BE2C (cell line): ENCODE measurements around the gene TMEM213.

Source experiments
- DNase-seq: peaks from one replicate; pipeline ENCODE4 v3.0.0-alpha.2; 2020
- H3K27me3 ChIP-seq: fragments of 250-450 bp; sonication (Bioruptor Pico); 2 replicates; pipeline ENCODE4 v1.5.1; 2020; ENCODE audit warnings: mild to moderate bottlenecking
- H3K36me3 ChIP-seq: fragments of 250-450 bp; sonication (Bioruptor Pico); 2 replicates; pipeline ENCODE4 v1.5.1; 2020; ENCODE audit warnings: mild to moderate bottlenecking
- H3K4me1 ChIP-seq: fragments of 250-450 bp; sonication (Bioruptor Pico); 2 replicates; pipeline ENCODE4 v1.5.1; 2020
- H3K4me3 ChIP-seq: 2 replicates; pipeline ENCODE4 v1.5.1; 2011; ENCODE audit warnings: low read depth, low read length
- H3K9me3 ChIP-seq: fragments of 250-450 bp; sonication (Bioruptor Pico); 2 replicates; pipeline ENCODE4 v1.5.1; 2020
- TF ChIP-seq, protein P1 (sequence below): IDR thresholded peaks from 2 replicates; pipeline ENCODE4 v1.5.1; 2012; ENCODE audit warnings: mild to moderate bottlenecking, low read depth, low read length

The TMEM213 gene

GRCh38 chr7:138869353-138869752 is 71.6 kb downstream of the TMEM213 start:
- Histone ChIP-seq H3K4me3 (no peak overlapping the region), H3K9me3 (no peaks in the 10 kb centered on the region), H3K27me3 (no peaks in the 10 kb centered on the region), H3K4me1 (no peaks in the 10 kb centered on the region; the same call in 1 of the 2 replicates), H3K36me3 (peaks cover 19% of the 10 kb centered on the region)
- TF ChIP-seq, protein P1, sequence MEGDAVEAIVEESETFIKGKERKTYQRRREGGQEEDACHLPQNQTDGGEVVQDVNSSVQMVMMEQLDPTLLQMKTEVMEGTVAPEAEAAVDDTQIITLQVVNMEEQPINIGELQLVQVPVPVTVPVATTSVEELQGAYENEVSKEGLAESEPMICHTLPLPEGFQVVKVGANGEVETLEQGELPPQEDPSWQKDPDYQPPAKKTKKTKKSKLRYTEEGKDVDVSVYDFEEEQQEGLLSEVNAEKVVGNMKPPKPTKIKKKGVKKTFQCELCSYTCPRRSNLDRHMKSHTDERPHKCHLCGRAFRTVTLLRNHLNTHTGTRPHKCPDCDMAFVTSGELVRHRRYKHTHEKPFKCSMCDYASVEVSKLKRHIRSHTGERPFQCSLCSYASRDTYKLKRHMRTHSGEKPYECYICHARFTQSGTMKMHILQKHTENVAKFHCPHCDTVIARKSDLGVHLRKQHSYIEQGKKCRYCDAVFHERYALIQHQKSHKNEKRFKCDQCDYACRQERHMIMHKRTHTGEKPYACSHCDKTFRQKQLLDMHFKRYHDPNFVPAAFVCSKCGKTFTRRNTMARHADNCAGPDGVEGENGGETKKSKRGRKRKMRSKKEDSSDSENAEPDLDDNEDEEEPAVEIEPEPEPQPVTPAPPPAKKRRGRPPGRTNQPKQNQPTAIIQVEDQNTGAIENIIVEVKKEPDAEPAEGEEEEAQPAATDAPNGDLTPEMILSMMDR = no peak
- no peak for DNase-seq

- TF ChIP-seq, protein P1 = no peak
- H3K36me3 ChIP-seq = peaks cover 20% of the 10 kb centered on the region
- H3K27me3 ChIP-seq = no peaks in the 10 kb centered on the region
- H3K4me3 ChIP-seq = no peak overlapping the region
- no peaks in the 10 kb centered on the region for H3K9me3 ChIP-seq
- no peak for DNase-seq
- no peaks in the 10 kb centered on the region; the same call in 1 of the 2 replicates for H3K4me1 ChIP-seq
These were observed 73.4 kb downstream of the TMEM213 start for GRCh38 chr7:138871065-138871813.

DNA sequence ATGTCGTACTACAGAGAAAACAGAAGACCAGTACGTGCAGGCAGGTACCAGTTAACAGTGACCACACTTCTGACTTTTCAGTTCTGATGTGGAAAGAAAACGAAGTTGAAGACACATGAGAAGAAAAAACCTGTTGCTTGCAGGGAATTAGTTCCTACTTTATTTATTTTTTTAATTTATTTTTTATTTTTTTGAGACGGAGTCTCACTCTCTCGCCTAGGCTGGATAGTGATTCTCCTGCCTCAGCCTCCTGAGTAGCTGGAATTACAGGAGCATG is 74.0 kb downstream of the TMEM213 start:
- no peak for DNase-seq
- Histone ChIP-seq H3K27me3 (no peaks in the 10 kb centered on the region), H3K9me3 (no peaks in the 10 kb centered on the region), H3K4me3 (no peak overlapping the region), H3K4me1 (no peaks in the 10 kb centered on the region; the same call in 1 of the 2 replicates), H3K36me3 (peaks cover 21% of the 10 kb centered on the region)
- TF ChIP-seq, protein P1 = no peak

DNA sequence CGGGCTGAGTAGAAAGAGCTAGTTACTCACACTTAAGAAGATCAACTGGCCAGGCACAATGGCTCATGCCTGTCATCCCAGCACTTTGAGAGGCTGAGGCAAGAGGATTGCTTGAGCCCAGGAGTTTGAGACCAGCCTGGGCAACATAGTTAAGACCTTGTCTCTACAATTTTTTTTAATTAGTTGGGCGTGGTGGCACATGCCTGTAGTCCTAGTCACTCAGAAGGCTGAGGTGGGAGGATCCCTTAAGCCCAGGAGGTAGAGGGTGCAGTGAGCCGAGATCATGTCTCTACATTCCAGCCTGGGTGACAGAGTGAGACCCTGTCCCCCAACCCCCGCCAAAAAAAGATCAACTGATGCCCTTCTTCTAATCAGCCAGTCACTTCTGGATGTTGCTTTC is 74.8 kb downstream of the TMEM213 start:
- H3K36me3 ChIP-seq = peaks cover 15% of the 10 kb centered on the region
- no peaks in the 10 kb centered on the region for H3K27me3 ChIP-seq
- no peak overlapping the region for H3K4me3 ChIP-seq
- no peak for DNase-seq
- no peaks in the 10 kb centered on the region; the same call in 1 of the 2 replicates for H3K4me1 ChIP-seq
- TF ChIP-seq, protein P1 = no peak
- no peaks in the 10 kb centered on the region for H3K9me3 ChIP-seq

DNA sequence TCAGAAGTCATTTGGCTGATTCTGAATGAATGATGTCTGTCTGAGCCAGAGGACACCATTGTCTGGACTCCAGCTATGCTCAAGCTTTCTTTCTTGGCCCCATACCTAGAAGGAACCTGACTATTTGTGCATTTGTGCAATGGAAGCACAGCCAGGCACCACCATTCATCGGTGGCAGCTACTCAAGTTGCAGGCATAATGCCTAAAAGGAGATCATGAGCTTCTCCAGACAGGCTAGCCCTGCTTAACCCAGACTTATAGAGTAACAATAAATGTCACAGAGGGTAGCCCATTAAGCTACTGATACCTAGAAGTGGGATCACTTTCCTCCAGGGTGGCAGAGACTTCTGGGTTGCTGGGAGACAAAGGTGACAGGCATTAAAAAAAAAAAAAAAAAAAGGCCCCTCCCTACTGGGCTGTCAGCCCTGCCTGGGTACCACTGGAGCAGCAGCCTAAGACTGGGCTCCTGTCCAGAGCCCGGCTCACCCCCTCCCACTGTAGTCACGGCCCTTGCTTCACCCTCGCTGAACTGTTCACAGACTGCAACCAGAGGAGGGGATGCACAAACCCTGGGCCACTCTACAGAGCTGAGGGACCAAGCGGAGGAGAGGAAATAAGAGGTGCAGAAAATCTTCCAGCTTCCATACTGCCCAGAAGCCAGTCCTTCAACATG is 75.6 kb downstream of the TMEM213 start:
- H3K4me1 ChIP-seq = no peaks in the 10 kb centered on the region; the same call in 1 of the 2 replicates
- DNase-seq = no peak
- H3K27me3 ChIP-seq = no peaks in the 10 kb centered on the region
- TF ChIP-seq, protein P1 = no peak
- peaks cover 17% of the 10 kb centered on the region for H3K36me3 ChIP-seq
- H3K9me3 ChIP-seq = no peaks in the 10 kb centered on the region
- H3K4me3 ChIP-seq = no peak overlapping the region

DNA sequence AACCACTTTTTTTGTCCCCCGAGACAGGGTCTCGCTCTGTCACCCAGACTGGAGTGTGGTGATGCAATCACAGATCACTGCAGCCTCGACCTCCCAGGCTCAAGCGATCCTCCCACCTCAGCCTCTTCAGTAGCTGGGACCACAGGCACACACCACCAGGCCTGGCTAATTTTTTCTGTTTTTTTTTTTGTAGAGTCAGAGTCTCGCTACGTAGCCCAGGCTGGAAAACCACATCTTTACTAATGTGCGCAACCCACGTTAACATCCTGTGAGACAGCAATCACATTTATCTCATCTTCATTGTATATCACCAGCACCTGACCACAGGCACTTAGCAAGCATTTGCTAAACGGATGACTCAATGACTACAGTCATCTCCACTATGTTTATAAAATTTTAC is 78.0 kb downstream of the TMEM213 start:
- TF ChIP-seq, protein P1 = no peak
- Histone ChIP-seq H3K4me1 (peaks cover 1% of the 10 kb centered on the region; the same call in 1 of the 2 replicates), H3K9me3 (no peaks in the 10 kb centered on the region), H3K27me3 (no peaks in the 10 kb centered on the region), H3K36me3 (peaks cover 14% of the 10 kb centered on the region), H3K4me3 (no peak overlapping the region)
- DNase-seq = no peak
